ENCODE data around the gene DNAJC24. TPM values are rescaled to one million over a fixed set of nuclear protein-coding genes. Genes with fewer than 3 reads are reported as not detected.

DNAJC24 gene
- total RNA-seq, 4 donors from 2014 or later, result 15.4 to 22.1 (median 19.0) TPM

DNA sequence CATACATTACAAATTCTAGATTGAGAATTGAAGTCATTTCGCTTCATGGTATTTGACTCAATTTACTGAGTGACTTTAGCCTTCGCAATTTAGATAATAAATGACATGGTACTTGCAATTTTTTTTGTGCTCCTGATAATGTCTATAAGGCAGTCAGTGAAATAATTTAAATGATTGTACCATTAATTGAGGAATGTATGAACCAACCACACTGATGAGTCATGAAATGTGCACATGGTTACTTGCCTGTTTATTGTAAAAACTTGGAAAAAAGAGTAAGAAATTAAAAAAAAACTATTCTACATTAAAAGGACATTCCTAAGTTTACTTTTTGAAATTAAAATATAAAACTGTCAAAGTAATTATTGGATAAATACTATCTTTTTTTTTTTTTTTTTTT is 43.3 kb downstream of the DNAJC24 start:
- no peaks in the 10 kb centered on the region for H3K4me1 ChIP-seq
- 95 to 96% methylated on average over 2 of the region's 2 CpGs for WGBS, 2 donors

DNA sequence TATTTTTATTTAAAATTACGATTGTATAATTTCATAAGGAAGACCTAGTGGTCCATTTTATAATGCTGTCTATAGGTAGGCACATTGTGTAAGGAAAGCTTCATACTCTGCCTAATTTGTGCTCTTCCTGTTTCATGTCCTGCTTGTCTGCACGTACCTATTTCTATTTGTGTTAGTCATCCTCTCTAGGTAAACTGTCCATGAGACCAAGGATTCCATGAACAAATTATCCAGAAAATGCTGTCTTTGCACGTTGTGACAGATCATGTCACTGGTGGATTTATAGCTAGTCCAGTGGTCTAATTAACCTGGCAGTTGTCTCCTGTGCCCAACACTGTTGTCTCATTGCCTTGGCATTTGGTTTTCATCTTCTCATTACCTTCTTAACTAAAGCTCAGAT is 44.7 kb downstream of the DNAJC24 start:
- no peaks in the 10 kb centered on the region for H3K36me3 ChIP-seq
- DNase-seq, result no peak
- H3K9me3 ChIP-seq, result no peaks in the 10 kb centered on the region
- no peak for TF ChIP-seq POLR2A (IDR thresholded peaks at IDR 0.05)
- TF ChIP-seq, protein P1, sequence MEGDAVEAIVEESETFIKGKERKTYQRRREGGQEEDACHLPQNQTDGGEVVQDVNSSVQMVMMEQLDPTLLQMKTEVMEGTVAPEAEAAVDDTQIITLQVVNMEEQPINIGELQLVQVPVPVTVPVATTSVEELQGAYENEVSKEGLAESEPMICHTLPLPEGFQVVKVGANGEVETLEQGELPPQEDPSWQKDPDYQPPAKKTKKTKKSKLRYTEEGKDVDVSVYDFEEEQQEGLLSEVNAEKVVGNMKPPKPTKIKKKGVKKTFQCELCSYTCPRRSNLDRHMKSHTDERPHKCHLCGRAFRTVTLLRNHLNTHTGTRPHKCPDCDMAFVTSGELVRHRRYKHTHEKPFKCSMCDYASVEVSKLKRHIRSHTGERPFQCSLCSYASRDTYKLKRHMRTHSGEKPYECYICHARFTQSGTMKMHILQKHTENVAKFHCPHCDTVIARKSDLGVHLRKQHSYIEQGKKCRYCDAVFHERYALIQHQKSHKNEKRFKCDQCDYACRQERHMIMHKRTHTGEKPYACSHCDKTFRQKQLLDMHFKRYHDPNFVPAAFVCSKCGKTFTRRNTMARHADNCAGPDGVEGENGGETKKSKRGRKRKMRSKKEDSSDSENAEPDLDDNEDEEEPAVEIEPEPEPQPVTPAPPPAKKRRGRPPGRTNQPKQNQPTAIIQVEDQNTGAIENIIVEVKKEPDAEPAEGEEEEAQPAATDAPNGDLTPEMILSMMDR (IDR thresholded peaks at IDR 0.05), result no peak
- H3K27me3 ChIP-seq, result no peaks in the 10 kb centered on the region
- intact Hi-C loops (cut with DNase I), result no loop called here
- H3K27ac ChIP-seq, result no peak overlapping the region
- no peak overlapping the region for H3K4me3 ChIP-seq (replicated peaks in 1 of 3)
- H3K4me1 ChIP-seq, result no peaks in the 10 kb centered on the region
- WGBS, 2 donors, result 90 to 94% methylated on average over 3 of the region's 3 CpGs

More for the DNA sequence above, 43.3 kb downstream of the DNAJC24 start:
- H3K36me3 ChIP-seq, result no peaks in the 10 kb centered on the region
- no peaks in the 10 kb centered on the region for H3K9me3 ChIP-seq
- no peak overlapping the region for H3K4me3 ChIP-seq (replicated peaks in 1 of 3)
- no peak overlapping the region for H3K27ac ChIP-seq
- H3K27me3 ChIP-seq, result no peaks in the 10 kb centered on the region
- TF ChIP-seq POLR2A (IDR thresholded peaks at IDR 0.05), result no peak
- TF ChIP-seq, protein P1 (IDR thresholded peaks at IDR 0.05), result no peak
- DNase-seq, result no peak
- intact Hi-C loops (cut with DNase I), result no loop called here

DNA sequence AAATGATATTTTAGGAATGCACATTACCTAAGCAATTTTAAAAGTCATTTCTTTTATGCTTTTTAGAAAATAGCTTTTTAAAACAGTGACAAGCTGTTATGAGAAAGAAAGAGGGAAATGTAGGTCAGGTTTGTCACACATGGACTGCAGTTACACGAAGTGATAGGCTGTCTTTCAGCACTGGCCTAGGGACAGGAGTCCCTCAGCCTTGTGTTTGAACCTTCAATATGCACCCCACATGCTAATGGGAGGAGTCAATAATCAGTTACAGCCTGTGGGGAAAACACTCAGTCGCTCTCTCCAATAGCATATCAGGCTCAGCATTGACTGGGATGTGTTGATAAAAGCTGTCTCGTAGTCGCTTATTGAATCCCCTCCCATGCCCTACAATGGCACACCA is 45.8 kb downstream of the DNAJC24 start:
- TF ChIP-seq POLR2A (IDR thresholded peaks at IDR 0.05), result no peak
- TF ChIP-seq, protein P1 (IDR thresholded peaks at IDR 0.05), result no peak
- no peak for DNase-seq
- Histone ChIP-seq H3K27me3 (no peaks in the 10 kb centered on the region), H3K27ac (no peak overlapping the region), H3K36me3 (no peaks in the 10 kb centered on the region), H3K9me3 (no peaks in the 10 kb centered on the region), H3K4me3 (replicated peaks in 1 of 3) (no peak overlapping the region), H3K4me1 (no peaks in the 10 kb centered on the region)
- 70 to 89% methylated on average over 4 of the region's 4 CpGs for WGBS, 2 donors
- intact Hi-C loops (cut with DNase I), result no loop called here

DNA sequence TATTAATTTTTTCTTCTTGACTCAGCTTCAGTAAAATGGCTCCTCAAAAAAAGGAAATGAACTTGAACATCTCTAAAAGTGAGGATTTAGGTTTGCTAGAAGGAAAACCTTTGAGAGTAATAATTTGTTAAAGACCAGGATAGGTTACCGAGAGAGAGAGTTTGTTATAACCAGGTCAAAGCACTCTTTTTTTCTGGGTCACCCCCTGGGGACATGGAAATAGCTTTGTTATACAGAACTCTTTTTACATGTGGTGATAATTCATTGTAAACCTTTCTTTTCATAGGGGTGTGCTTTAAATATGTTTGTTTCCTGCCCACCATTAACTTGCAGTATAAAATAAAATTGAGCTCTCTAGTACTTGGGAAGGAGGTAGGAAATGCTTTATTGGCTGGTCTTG is 47.7 kb downstream of the DNAJC24 start:
- WGBS, 2 donors, result 89 to 91% methylated on average over 1 of the region's 1 CpG
- DNase-seq, result no peak
- Histone ChIP-seq H3K4me1 (no peaks in the 10 kb centered on the region), H3K27me3 (no peaks in the 10 kb centered on the region), H3K36me3 (no peaks in the 10 kb centered on the region), H3K9me3 (no peaks in the 10 kb centered on the region), H3K4me3 (replicated peaks in 1 of 3) (no peak overlapping the region), H3K27ac (no peak overlapping the region)
- no peak for TF ChIP-seq POLR2A (IDR thresholded peaks at IDR 0.05)
- TF ChIP-seq, protein P1 (IDR thresholded peaks at IDR 0.05), result no peak
- intact Hi-C loops (cut with DNase I), result no loop called here

DNA sequence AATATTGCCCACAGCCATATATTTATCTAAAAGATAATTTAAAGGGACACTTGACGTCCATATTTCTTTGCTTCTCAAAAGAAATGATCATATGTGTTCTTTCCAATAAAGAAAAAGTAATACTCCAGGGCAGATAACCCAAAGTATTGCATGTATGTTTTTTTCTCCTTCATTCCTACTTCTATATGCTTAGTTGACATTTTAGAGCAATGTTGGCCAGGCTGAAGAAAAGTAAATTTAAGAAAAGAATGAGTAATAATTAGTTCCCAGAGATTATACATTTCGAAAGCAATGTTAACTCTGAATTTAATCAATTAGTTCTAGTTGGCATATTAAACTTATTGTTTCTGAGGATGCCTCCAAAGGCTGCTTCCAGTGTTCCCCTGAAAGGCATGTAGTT is 48.2 kb downstream of the DNAJC24 start:
- Histone ChIP-seq H3K9me3 (no peaks in the 10 kb centered on the region), H3K27me3 (no peaks in the 10 kb centered on the region), H3K36me3 (no peaks in the 10 kb centered on the region), H3K4me1 (no peaks in the 10 kb centered on the region), H3K4me3 (replicated peaks in 1 of 3) (no peak overlapping the region), H3K27ac (no peak overlapping the region)
- no peak for DNase-seq
- TF ChIP-seq POLR2A (IDR thresholded peaks at IDR 0.05), result no peak
- TF ChIP-seq, protein P1 (IDR thresholded peaks at IDR 0.05), result no peak
- WGBS, 2 donors, result 96 to 98% methylated on average over 2 of the region's 2 CpGs
- intact Hi-C loops (cut with DNase I), result no loop called here
